ENCODE data around the gene TMEM9.

- no peak for TF ChIP-seq EZH2 (IDR thresholded peaks at IDR 0.05)
- TF ChIP-seq, protein P1, sequence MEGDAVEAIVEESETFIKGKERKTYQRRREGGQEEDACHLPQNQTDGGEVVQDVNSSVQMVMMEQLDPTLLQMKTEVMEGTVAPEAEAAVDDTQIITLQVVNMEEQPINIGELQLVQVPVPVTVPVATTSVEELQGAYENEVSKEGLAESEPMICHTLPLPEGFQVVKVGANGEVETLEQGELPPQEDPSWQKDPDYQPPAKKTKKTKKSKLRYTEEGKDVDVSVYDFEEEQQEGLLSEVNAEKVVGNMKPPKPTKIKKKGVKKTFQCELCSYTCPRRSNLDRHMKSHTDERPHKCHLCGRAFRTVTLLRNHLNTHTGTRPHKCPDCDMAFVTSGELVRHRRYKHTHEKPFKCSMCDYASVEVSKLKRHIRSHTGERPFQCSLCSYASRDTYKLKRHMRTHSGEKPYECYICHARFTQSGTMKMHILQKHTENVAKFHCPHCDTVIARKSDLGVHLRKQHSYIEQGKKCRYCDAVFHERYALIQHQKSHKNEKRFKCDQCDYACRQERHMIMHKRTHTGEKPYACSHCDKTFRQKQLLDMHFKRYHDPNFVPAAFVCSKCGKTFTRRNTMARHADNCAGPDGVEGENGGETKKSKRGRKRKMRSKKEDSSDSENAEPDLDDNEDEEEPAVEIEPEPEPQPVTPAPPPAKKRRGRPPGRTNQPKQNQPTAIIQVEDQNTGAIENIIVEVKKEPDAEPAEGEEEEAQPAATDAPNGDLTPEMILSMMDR (IDR thresholded peaks at IDR 0.05): no peak
- TF ChIP-seq EZH2phosphoT487 (IDR thresholded peaks at IDR 0.05): no peak
These were observed 60.3 kb downstream of the TMEM9 start for GRCh38 chr1:201093962-201094361.

Measured in neural progenitor cell (in vitro differentiated cells).